ENCODE results near the gene ANGPTL2. TPM values are rescaled to one million over a fixed set of nuclear protein-coding genes. Genes with fewer than 3 reads are reported as not detected.

The ANGPTL2 gene
- total and polyA plus RNA-seq, 9 donors = 36.5 to 104 (median 68.6) TPM

DNA sequence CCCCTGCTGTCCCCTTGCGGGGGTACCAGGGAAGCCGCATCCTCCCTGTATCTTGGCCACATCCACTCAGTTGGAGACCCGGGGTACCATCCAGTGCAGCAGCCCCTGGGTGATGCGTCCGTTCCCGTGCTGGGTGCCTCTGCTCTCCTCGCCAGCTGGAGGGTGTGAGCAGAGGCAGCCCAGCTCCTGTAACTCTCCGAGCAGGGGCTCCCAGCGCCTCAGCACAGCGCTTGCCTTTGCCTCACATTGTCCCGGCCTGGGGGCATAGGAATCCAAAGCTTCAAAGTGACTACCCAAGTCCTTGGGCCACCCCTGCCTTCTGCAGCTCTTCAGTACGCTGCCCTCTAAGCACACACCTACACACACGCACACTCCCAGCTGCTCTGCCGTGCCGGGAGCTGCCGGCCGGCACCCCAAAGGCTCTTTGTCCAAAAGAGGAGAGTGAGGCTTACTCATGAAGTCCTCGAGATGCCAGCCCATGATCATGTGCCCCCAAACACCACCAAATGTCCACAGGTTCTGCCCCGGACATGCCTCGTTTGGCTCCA is 733 bp downstream of the ANGPTL2 start:
- peak; percentile 54 for DNase-seq
- Histone ChIP-seq H3K4me3 (ENCODE audit: low read length) (peak overlapping the region; percentile 77), H3K36me3 (ENCODE audit: control insufficient read depth, insufficient read depth, low read length) (peaks cover 15% of the 10 kb centered on the region), H3K4me1 (ENCODE audit: control insufficient read depth, insufficient read depth, low read length) (peaks cover 61% of the 10 kb centered on the region), H3K27ac (ENCODE audit: low read length) (peak overlapping the region; percentile 95), H3K9me3 (replicated peaks; ENCODE audit: control insufficient read depth, low read depth, low read length) (no peaks in the 10 kb centered on the region), H3K27me3 (ENCODE audit: control insufficient read depth, insufficient read depth, low read length) (no peaks in the 10 kb centered on the region)
- WGBS (ENCODE audit: insufficient coverage) = 7% methylated on average over 16 of the region's 20 CpGs

GRCh38 chr9:127119320-127119709 is 3.1 kb downstream of the ANGPTL2 start:
- DNase-seq = no peak
- no peaks in the 10 kb centered on the region for H3K27me3 ChIP-seq (ENCODE audit: control insufficient read depth, insufficient read depth, low read length)
- H3K9me3 ChIP-seq (replicated peaks; ENCODE audit: control insufficient read depth, low read depth, low read length) = no peaks in the 10 kb centered on the region
- no peak overlapping the region for H3K4me3 ChIP-seq (ENCODE audit: low read length)
- H3K36me3 ChIP-seq (ENCODE audit: control insufficient read depth, insufficient read depth, low read length) = peaks cover 15% of the 10 kb centered on the region
- 79% methylated on average over 3 of the region's 4 CpGs for WGBS (ENCODE audit: insufficient coverage)
- no peak overlapping the region for H3K27ac ChIP-seq (ENCODE audit: low read length)
- peaks cover 67% of the 10 kb centered on the region for H3K4me1 ChIP-seq (ENCODE audit: control insufficient read depth, insufficient read depth, low read length)

DNA sequence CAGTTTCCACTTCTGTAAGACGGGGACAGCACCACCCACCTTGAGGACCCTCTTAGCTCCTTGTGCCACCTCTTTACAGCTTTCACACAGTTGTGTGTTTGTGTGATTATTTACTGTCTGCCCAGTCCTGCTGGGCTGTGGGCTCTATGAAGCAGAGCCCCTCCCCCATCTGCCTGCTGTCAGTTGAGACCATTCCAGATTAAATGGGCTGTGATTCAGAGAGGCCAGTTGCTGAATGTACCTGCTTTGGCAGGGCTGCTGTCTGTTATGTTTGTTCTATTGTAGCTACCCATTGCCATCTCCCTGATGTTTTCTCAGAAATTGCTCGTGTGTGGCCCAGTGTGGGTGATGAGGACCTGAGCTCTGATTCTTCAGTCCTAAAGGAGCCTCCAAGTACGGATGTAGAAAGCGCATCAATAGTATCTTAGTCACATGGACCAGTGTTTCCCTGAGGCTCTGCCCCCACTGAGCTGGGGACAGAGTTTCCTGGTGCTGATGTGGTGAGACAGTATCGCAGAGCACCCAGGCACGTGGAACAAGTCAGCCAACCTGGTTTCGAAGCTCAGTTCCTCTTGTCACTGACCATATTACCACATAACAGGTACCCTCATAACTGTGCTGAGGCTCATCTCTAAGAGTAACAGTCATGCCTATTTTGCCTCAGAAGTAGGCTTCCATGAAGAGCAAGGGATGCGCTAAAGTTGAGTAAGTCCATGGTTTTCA is 3.7 kb downstream of the ANGPTL2 start:
- Histone ChIP-seq H3K27me3 (ENCODE audit: control insufficient read depth, insufficient read depth, low read length) (no peaks in the 10 kb centered on the region), H3K4me1 (ENCODE audit: control insufficient read depth, insufficient read depth, low read length) (peaks cover 62% of the 10 kb centered on the region), H3K4me3 (ENCODE audit: low read length) (no peak overlapping the region), H3K9me3 (replicated peaks; ENCODE audit: control insufficient read depth, low read depth, low read length) (no peaks in the 10 kb centered on the region), H3K27ac (ENCODE audit: low read length) (peak overlapping the region; percentile 8), H3K36me3 (ENCODE audit: control insufficient read depth, insufficient read depth, low read length) (peaks cover 15% of the 10 kb centered on the region)
- no peak for DNase-seq
- 100% methylated on average over 1 of the region's 8 CpGs for WGBS (ENCODE audit: insufficient coverage)

- no peaks in the 10 kb centered on the region for H3K9me3 ChIP-seq (replicated peaks; ENCODE audit: control insufficient read depth, low read depth, low read length)
- DNase-seq = no peak
- peaks cover 59% of the 10 kb centered on the region for H3K4me1 ChIP-seq (ENCODE audit: control insufficient read depth, insufficient read depth, low read length)
- no peaks in the 10 kb centered on the region for H3K27me3 ChIP-seq (ENCODE audit: control insufficient read depth, insufficient read depth, low read length)
- H3K36me3 ChIP-seq (ENCODE audit: control insufficient read depth, insufficient read depth, low read length) = peaks cover 15% of the 10 kb centered on the region
- H3K4me3 ChIP-seq (ENCODE audit: low read length) = no peak overlapping the region
- no CpG with 5 or more reads among the region's 4 CpGs for WGBS (ENCODE audit: insufficient coverage)
- peak overlapping the region; percentile 43 for H3K27ac ChIP-seq (ENCODE audit: low read length)
These were observed 4.6 kb downstream of the ANGPTL2 start for GRCh38 chr9:127117801-127118200.

- H3K36me3 ChIP-seq (ENCODE audit: control insufficient read depth, insufficient read depth, low read length) = peaks cover 15% of the 10 kb centered on the region
- H3K4me3 ChIP-seq (ENCODE audit: low read length) = no peak overlapping the region
- 73% methylated on average over 2 of the region's 2 CpGs for WGBS (ENCODE audit: insufficient coverage)
- H3K9me3 ChIP-seq (replicated peaks; ENCODE audit: control insufficient read depth, low read depth, low read length) = no peaks in the 10 kb centered on the region
- H3K27me3 ChIP-seq (ENCODE audit: control insufficient read depth, insufficient read depth, low read length) = no peaks in the 10 kb centered on the region
- H3K27ac ChIP-seq (ENCODE audit: low read length) = no peak overlapping the region
- DNase-seq = peak; percentile 60
- peaks cover 60% of the 10 kb centered on the region for H3K4me1 ChIP-seq (ENCODE audit: control insufficient read depth, insufficient read depth, low read length)
These were observed 5.5 kb downstream of the ANGPTL2 start for GRCh38 chr9:127116957-127117356.

GRCh38 chr9:127116088-127116726 is 6.2 kb downstream of the ANGPTL2 start:
- 76% methylated on average over 5 of the region's 6 CpGs for WGBS (ENCODE audit: insufficient coverage)
- peak; percentile 74 for DNase-seq
- no peak overlapping the region for H3K4me3 ChIP-seq (ENCODE audit: low read length)
- no peaks in the 10 kb centered on the region for H3K27me3 ChIP-seq (ENCODE audit: control insufficient read depth, insufficient read depth, low read length)
- peaks cover 15% of the 10 kb centered on the region for H3K36me3 ChIP-seq (ENCODE audit: control insufficient read depth, insufficient read depth, low read length)
- peak overlapping the region; percentile 25 for H3K27ac ChIP-seq (ENCODE audit: low read length)
- no peaks in the 10 kb centered on the region for H3K9me3 ChIP-seq (replicated peaks; ENCODE audit: control insufficient read depth, low read depth, low read length)
- H3K4me1 ChIP-seq (ENCODE audit: control insufficient read depth, insufficient read depth, low read length) = peaks cover 54% of the 10 kb centered on the region

GRCh38 chr9:127114606-127115005 is 7.8 kb downstream of the ANGPTL2 start:
- Histone ChIP-seq H3K27me3 (ENCODE audit: control insufficient read depth, insufficient read depth, low read length) (no peaks in the 10 kb centered on the region), H3K4me1 (ENCODE audit: control insufficient read depth, insufficient read depth, low read length) (peaks cover 52% of the 10 kb centered on the region), H3K4me3 (ENCODE audit: low read length) (no peak overlapping the region), H3K9me3 (replicated peaks; ENCODE audit: control insufficient read depth, low read depth, low read length) (no peaks in the 10 kb centered on the region), H3K27ac (ENCODE audit: low read length) (peak overlapping the region; percentile 0), H3K36me3 (ENCODE audit: control insufficient read depth, insufficient read depth, low read length) (peaks cover 10% of the 10 kb centered on the region)
- WGBS (ENCODE audit: insufficient coverage) = 73% methylated on average over 5 of the region's 5 CpGs
- no peak for DNase-seq

GRCh38 chr9:127113191-127113972 is 9.1 kb downstream of the ANGPTL2 start:
- peaks cover 44% of the 10 kb centered on the region for H3K4me1 ChIP-seq (ENCODE audit: control insufficient read depth, insufficient read depth, low read length)
- DNase-seq = peak; percentile 81
- peaks cover 4% of the 10 kb centered on the region for H3K36me3 ChIP-seq (ENCODE audit: control insufficient read depth, insufficient read depth, low read length)
- H3K27ac ChIP-seq (ENCODE audit: low read length) = peak overlapping the region; percentile 56
- H3K4me3 ChIP-seq (ENCODE audit: low read length) = no peak overlapping the region
- WGBS (ENCODE audit: insufficient coverage) = 85% methylated on average over 8 of the region's 10 CpGs
- no peaks in the 10 kb centered on the region for H3K27me3 ChIP-seq (ENCODE audit: control insufficient read depth, insufficient read depth, low read length)
- H3K9me3 ChIP-seq (replicated peaks; ENCODE audit: control insufficient read depth, low read depth, low read length) = no peaks in the 10 kb centered on the region

DNA sequence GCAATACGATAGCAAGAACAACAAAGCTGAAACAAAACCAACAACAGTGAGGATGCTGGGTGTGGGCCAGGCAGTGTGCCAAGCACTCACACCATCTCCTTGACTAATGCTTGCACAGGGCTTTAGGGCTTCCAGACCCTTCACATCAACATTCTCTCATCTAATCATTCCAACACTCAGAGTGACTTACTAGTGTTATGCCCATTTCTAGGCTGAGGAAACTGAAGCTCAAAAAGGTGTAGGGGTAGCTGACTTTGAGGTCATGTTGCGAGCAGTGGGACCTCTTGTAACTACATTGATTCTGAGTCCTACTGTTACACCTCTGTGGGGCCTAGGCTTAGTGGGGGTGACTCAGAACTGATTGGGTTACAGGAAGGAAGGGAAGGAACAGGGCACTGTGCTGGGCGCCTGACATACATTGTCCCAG is 9.7 kb downstream of the ANGPTL2 start:
- Histone ChIP-seq H3K27me3 (ENCODE audit: control insufficient read depth, insufficient read depth, low read length) (no peaks in the 10 kb centered on the region), H3K9me3 (replicated peaks; ENCODE audit: control insufficient read depth, low read depth, low read length) (no peaks in the 10 kb centered on the region), H3K27ac (ENCODE audit: low read length) (peak overlapping the region; percentile 39), H3K4me3 (ENCODE audit: low read length) (no peak overlapping the region), H3K36me3 (ENCODE audit: control insufficient read depth, insufficient read depth, low read length) (peaks cover 5% of the 10 kb centered on the region), H3K4me1 (ENCODE audit: control insufficient read depth, insufficient read depth, low read length) (peaks cover 40% of the 10 kb centered on the region)
- DNase-seq = no peak
- 88% methylated on average over 1 of the region's 3 CpGs for WGBS (ENCODE audit: insufficient coverage)

DNA sequence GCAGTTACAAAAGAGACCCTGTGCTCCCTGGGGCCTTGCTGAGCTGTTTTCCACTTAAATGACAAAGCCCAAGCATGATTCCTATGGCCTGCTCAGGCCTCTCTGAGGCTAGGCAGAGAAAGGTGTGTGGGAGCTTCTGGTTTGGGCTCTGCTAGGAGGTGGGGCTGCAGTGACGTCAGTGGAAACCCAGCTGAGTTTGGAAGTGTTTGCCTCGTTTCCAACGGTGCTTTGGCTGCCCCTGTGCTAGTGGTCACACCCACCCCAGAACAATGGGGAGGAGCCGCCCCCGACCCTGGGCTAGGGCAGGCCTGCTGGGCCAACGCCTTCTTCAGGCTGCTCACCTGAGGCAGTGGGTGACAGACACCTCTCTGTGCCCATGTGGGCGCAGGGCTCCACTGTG is 10.4 kb downstream of the ANGPTL2 start:
- Histone ChIP-seq H3K4me3 (ENCODE audit: low read length) (no peak overlapping the region), H3K4me1 (ENCODE audit: control insufficient read depth, insufficient read depth, low read length) (peaks cover 39% of the 10 kb centered on the region), H3K27ac (ENCODE audit: low read length) (peak overlapping the region; percentile 39), H3K36me3 (ENCODE audit: control insufficient read depth, insufficient read depth, low read length) (peaks cover 12% of the 10 kb centered on the region), H3K9me3 (replicated peaks; ENCODE audit: control insufficient read depth, low read depth, low read length) (no peaks in the 10 kb centered on the region), H3K27me3 (ENCODE audit: control insufficient read depth, insufficient read depth, low read length) (no peaks in the 10 kb centered on the region)
- WGBS (ENCODE audit: insufficient coverage) = 75% methylated on average over 2 of the region's 7 CpGs
- DNase-seq = peak; percentile 90
